ENCODE results near the gene VILL.

GRCh38 chr3:37993067-37993455 lies 2.5 kb downstream of the VILL start:
- TF ChIP-seq, protein P1, sequence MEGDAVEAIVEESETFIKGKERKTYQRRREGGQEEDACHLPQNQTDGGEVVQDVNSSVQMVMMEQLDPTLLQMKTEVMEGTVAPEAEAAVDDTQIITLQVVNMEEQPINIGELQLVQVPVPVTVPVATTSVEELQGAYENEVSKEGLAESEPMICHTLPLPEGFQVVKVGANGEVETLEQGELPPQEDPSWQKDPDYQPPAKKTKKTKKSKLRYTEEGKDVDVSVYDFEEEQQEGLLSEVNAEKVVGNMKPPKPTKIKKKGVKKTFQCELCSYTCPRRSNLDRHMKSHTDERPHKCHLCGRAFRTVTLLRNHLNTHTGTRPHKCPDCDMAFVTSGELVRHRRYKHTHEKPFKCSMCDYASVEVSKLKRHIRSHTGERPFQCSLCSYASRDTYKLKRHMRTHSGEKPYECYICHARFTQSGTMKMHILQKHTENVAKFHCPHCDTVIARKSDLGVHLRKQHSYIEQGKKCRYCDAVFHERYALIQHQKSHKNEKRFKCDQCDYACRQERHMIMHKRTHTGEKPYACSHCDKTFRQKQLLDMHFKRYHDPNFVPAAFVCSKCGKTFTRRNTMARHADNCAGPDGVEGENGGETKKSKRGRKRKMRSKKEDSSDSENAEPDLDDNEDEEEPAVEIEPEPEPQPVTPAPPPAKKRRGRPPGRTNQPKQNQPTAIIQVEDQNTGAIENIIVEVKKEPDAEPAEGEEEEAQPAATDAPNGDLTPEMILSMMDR (IDR thresholded peaks at IDR 0.05; ENCODE audit: low read length) = no peak
- TF ChIP-seq EZH2 (IDR thresholded peaks at IDR 0.05; ENCODE audit: borderline replicate concordance, low read length) = no peak

Measured in OCI-LY1 (cell line).